ENCODE data around the gene GLUL.

GLUL gene

DNA sequence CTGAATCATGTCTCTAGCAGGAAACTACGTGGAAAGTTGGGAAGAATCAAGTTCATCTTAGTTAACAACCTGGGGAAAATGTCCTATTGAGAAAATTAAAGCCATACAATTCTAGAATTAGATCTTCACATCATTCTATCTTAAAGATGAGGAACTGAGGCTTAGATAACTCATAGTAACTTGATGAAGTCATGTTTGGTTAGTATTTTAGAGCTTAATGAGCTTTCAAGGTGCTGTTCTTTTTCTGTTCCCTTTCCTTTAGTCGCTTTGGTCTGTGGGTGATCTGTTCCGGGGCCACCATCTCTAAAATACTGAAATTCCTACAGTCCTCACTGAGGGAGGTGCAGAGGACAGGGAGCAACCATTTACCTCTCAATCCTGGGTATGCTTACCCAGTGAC, 4.3 kb upstream of the GLUL start:
- Histone ChIP-seq H3K4me1 (ENCODE audit: low read length) (peaks cover 49% of the 10 kb centered on the region), H3K4me3 (ENCODE audit: low read length) (peak overlapping the region; percentile 74), H2AFZ (ENCODE audit: low read depth, low read length) (peak overlapping the region; percentile 57; the same call in 1 of the 2 replicates), H3K79me2 (ENCODE audit: low read length) (peaks cover 6% of the 10 kb centered on the region), H3K9me3 (ENCODE audit: insufficient read depth, low read length) (no peaks in the 10 kb centered on the region), H3K9ac (ENCODE audit: low read length) (peak overlapping the region; percentile 38; the same call in 1 of the 2 replicates), H3K36me3 (replicated peaks; ENCODE audit: low read depth, low read length) (no peaks in the 10 kb centered on the region), H3K4me2 (ENCODE audit: low read length) (peak overlapping the region; percentile 91), H4K20me1 (ENCODE audit: insufficient read depth, low read length) (no peaks in the 10 kb centered on the region), H3K27ac (ENCODE audit: low read length) (no peak overlapping the region), H3K27me3 (ENCODE audit: low read depth, low read length) (peaks cover 6% of the 10 kb centered on the region; the same call in 1 of the 2 replicates)
- TF ChIP-seq, protein P1, sequence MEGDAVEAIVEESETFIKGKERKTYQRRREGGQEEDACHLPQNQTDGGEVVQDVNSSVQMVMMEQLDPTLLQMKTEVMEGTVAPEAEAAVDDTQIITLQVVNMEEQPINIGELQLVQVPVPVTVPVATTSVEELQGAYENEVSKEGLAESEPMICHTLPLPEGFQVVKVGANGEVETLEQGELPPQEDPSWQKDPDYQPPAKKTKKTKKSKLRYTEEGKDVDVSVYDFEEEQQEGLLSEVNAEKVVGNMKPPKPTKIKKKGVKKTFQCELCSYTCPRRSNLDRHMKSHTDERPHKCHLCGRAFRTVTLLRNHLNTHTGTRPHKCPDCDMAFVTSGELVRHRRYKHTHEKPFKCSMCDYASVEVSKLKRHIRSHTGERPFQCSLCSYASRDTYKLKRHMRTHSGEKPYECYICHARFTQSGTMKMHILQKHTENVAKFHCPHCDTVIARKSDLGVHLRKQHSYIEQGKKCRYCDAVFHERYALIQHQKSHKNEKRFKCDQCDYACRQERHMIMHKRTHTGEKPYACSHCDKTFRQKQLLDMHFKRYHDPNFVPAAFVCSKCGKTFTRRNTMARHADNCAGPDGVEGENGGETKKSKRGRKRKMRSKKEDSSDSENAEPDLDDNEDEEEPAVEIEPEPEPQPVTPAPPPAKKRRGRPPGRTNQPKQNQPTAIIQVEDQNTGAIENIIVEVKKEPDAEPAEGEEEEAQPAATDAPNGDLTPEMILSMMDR (IDR thresholded peaks at IDR 0.05; ENCODE audit: low read depth, low read length) = no peak
- TF ChIP-seq EZH2phosphoT487 (IDR thresholded peaks at IDR 0.05; ENCODE audit: low read depth) = no peak

DNA sequence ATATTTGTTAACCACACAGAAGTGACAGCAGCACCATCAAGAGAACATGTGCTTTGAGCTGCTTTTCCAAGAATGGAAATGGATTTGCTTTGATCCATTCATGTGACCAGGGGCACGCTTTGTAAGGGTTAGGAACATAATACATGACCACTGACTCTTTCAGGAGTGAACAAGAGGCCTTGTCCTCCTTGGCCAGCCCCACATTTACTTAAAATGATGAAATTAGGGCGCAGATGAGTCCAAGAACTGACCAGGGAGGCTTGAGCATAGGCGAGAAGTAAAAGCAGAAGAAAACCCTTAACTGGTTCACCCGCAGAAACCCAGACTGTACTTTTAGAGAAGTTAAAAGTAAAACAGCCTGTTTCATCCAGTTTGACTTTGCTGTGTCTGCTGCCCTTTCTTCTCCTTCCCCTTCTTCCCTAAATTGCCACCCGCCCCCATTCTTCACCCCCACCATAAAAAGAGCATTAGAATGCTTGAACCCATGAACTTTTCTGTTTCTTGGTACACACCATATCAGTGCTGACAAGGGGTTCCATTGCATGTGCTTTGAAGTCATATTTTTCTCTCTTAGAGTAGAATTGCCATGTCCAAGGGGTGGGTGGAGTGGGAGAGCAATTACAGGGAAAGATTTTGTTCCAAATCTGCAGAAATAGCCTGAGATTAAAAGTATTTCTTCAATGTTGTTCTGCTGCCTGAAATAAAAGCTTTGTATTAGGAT, 2.6 kb upstream of the GLUL start:
- Histone ChIP-seq H2AFZ (ENCODE audit: low read depth, low read length) (no peak overlapping the region), H3K9ac (ENCODE audit: low read length) (no peak overlapping the region), H4K20me1 (ENCODE audit: insufficient read depth, low read length) (peaks cover 15% of the 10 kb centered on the region), H3K4me2 (ENCODE audit: low read length) (peak overlapping the region; percentile 49), H3K79me2 (ENCODE audit: low read length) (peaks cover 23% of the 10 kb centered on the region), H3K4me3 (ENCODE audit: low read length) (no peak overlapping the region), H3K9me3 (ENCODE audit: insufficient read depth, low read length) (no peaks in the 10 kb centered on the region), H3K36me3 (replicated peaks; ENCODE audit: low read depth, low read length) (peaks cover 7% of the 10 kb centered on the region), H3K4me1 (ENCODE audit: low read length) (peaks cover 56% of the 10 kb centered on the region), H3K27me3 (ENCODE audit: low read depth, low read length) (peaks cover 6% of the 10 kb centered on the region; the same call in 1 of the 2 replicates), H3K27ac (ENCODE audit: low read length) (0 out of 2 replicates have a peak overlapping the region, but pooled peaks have one; percentile 19)
- no peak for TF ChIP-seq EZH2phosphoT487 (IDR thresholded peaks at IDR 0.05; ENCODE audit: low read depth)
- TF ChIP-seq, protein P1 (IDR thresholded peaks at IDR 0.05; ENCODE audit: low read depth, low read length) = no peak

DNA sequence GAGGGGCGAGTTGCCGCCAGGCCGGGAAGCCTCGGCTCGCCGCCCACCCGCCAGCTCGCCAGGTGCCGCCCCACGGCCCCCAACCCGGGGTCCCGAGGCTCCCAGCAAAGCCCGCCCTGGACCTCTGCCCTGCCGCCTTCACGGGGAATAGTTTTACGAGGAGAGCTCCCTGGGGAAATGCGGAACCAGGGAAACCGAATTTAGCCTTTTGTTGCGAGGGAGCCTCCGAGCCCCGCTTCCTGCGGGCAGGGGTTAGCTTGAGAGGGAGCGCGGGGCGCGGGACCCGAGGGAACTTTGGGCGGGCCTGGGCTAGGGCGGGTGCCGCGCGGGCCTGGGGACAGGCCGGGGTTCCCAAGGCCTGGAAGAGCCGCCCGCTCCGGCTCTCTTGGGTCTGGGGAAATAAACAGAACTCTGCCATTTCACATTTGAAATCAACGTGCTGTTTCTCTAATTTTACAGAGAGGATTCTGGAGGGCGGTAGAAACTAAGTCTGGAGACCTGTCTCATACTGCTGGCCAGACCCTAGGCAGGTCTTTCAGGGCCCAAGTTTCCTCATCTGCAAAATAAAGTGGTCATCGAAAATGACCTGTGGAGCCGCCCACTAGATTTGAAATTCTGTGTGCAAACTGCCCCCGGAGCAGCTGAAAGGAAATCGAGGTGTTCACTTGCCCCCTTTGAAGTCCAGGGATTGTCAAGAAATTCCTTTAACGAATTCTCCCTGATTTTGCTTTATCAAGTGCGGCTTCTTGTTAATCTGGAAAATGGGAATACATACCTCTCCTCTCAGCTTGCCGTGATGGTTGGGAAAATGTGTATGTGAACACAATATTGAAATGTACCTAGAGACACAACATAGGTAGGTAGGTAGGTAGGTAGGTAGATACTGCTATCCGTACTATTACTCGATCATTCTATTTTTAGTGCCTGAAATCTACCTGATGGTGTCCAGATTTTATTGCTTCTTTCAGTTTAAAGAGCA, 749 bp upstream of the GLUL start:
- H3K9ac ChIP-seq (ENCODE audit: low read length) = peak overlapping the region; percentile 85
- H3K4me3 ChIP-seq (ENCODE audit: low read length) = peak overlapping the region; percentile 86
- peak overlapping the region; percentile 64 for H3K27ac ChIP-seq (ENCODE audit: low read length)
- H3K9me3 ChIP-seq (ENCODE audit: insufficient read depth, low read length) = no peaks in the 10 kb centered on the region
- 0 out of 2 replicates have a peak, but pooled peaks cover 6% of the 10 kb centered on the region for H3K27me3 ChIP-seq (ENCODE audit: low read depth, low read length)
- peaks cover 25% of the 10 kb centered on the region for H3K36me3 ChIP-seq (replicated peaks; ENCODE audit: low read depth, low read length)
- H3K79me2 ChIP-seq (ENCODE audit: low read length) = peaks cover 36% of the 10 kb centered on the region
- peak overlapping the region; percentile 81 for H2AFZ ChIP-seq (ENCODE audit: low read depth, low read length)
- no peak for TF ChIP-seq EZH2phosphoT487 (IDR thresholded peaks at IDR 0.05; ENCODE audit: low read depth)
- TF ChIP-seq, protein P1 (IDR thresholded peaks at IDR 0.05; ENCODE audit: low read depth, low read length) = no peak
- peak overlapping the region; percentile 58 for H3K4me2 ChIP-seq (ENCODE audit: low read length)
- peaks cover 48% of the 10 kb centered on the region for H3K4me1 ChIP-seq (ENCODE audit: low read length)
- peaks cover 32% of the 10 kb centered on the region for H4K20me1 ChIP-seq (ENCODE audit: insufficient read depth, low read length)

DNA sequence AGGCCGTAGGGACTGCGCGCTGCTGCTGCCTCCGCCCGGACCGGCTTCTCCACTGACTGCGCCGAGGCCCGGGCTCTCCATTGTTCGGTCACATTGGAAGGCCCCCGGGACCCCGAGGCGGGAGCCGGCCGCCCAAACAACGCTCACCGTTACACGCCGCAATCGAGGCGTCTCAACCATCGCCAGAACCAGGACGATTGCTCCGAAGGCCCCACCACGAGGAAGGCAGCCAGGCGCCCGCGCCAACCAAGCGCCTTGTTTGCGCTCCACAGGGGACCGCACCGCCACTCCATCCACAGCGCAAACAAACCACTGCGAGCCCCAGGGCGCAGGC, 595 bp downstream of the GLUL start:
- H3K4me1 ChIP-seq (ENCODE audit: low read length) = peaks cover 38% of the 10 kb centered on the region
- H3K79me2 ChIP-seq (ENCODE audit: low read length) = peaks cover 36% of the 10 kb centered on the region
- H4K20me1 ChIP-seq (ENCODE audit: insufficient read depth, low read length) = peaks cover 37% of the 10 kb centered on the region

More for the DNA sequence above, 595 bp downstream of the GLUL start:
- peaks cover 39% of the 10 kb centered on the region for H3K36me3 ChIP-seq (replicated peaks; ENCODE audit: low read depth, low read length)
- H3K9ac ChIP-seq (ENCODE audit: low read length) = peak overlapping the region; percentile 85
- peak overlapping the region; percentile 86 for H3K4me3 ChIP-seq (ENCODE audit: low read length)
- H3K27me3 ChIP-seq (ENCODE audit: low read depth, low read length) = 0 out of 2 replicates have a peak, but pooled peaks cover 3% of the 10 kb centered on the region
- no peaks in the 10 kb centered on the region for H3K9me3 ChIP-seq (ENCODE audit: insufficient read depth, low read length)
- peak overlapping the region; percentile 95 for H3K4me2 ChIP-seq (ENCODE audit: low read length)
- peak overlapping the region; percentile 62 for H3K27ac ChIP-seq (ENCODE audit: low read length)
- no peak for TF ChIP-seq EZH2phosphoT487 (IDR thresholded peaks at IDR 0.05; ENCODE audit: low read depth)
- TF ChIP-seq, protein P1 (IDR thresholded peaks at IDR 0.05; ENCODE audit: low read depth, low read length) = no peak; the same call in 1 of the 2 replicates
- H2AFZ ChIP-seq (ENCODE audit: low read depth, low read length) = peak overlapping the region; percentile 43; the same call in 1 of the 2 replicates
